ENCODE data around the gene COQ10A. TPM values are rescaled to one million over a fixed set of nuclear protein-coding genes. Genes with fewer than 3 reads are reported as not detected.

The COQ10A gene
- total and polyA plus RNA-seq, 9 of the 15 experiments (the other 6 are each of a cell fraction or from before 2014, with no cell fraction given) = 3.1 to 26.4 (median 12.7) TPM

GRCh38 chr12:56271031-56271430, 4.3 kb downstream of the COQ10A start (continued):
- peak; percentile 14 for TF ChIP-seq E2F8 (IDR thresholded peaks at IDR 0.05; ENCODE audit: low read depth, partially characterized antibody)
- peak; percentile 59 for TF ChIP-seq POLR2AphosphoS5 (IDR thresholded peaks at IDR 0.05; ENCODE audit: control insufficient read depth, insufficient read depth, low read depth, low read length)
- 0 out of 2 replicates have a peak, but pooled peaks have one; percentile 63 for TF ChIP-seq MYNN (IDR thresholded peaks at IDR 0.05)
- no peak for TF ChIP-seq MYNN (CRISPR knock-in tag; IDR thresholded peaks at IDR 0.05)
- peak; percentile 58; the same call in 1 of the 2 replicates for TF ChIP-seq MEF2A (IDR thresholded peaks at IDR 0.05; ENCODE audit: control insufficient read depth, low read depth, low read length)
- no peak for TF ChIP-seq ZNF445 (CRISPR knock-in tag; IDR thresholded peaks at IDR 0.05; ENCODE audit: low read depth)
- no peak for TF ChIP-seq ELK1 (CRISPR knock-in tag; IDR thresholded peaks at IDR 0.05)
- no peak for TF ChIP-seq RFX5 (IDR thresholded peaks at IDR 0.05; ENCODE audit: low read depth, low read length)
- no peak for TF ChIP-seq CBFA2T2 (conservative IDR thresholded peaks at IDR 0.05)
- TF ChIP-seq WHSC1 (IDR thresholded peaks at IDR 0.05; ENCODE audit: low read length) = no peak
- TF ChIP-seq TCFL5 (CRISPR knock-in tag; conservative IDR thresholded peaks at IDR 0.05) = no peak
- TF ChIP-seq KLF10 (CRISPR knock-in tag; IDR thresholded peaks at IDR 0.05) = no peak
- no peak for TF ChIP-seq ILK (tag; IDR thresholded peaks at IDR 0.05; ENCODE audit: borderline replicate concordance, low read depth)
- TF ChIP-seq SIN3A (IDR thresholded peaks at IDR 0.05; ENCODE audit: borderline replicate concordance in 2 of 2, control insufficient read depth in 1 of 2, low read depth in 2 of 2, low read length in 2 of 2) = peak in 1 of 2 experiments; percentile 43; a peak in 1 of 4 replicates
- 0 out of 2 replicates have a peak, but pooled peaks have one; percentile 18 for TF ChIP-seq ESRRA (IDR thresholded peaks at IDR 0.05; ENCODE audit: borderline replicate concordance, low read depth)
- TF ChIP-seq IFI16 (CRISPR knock-in tag; IDR thresholded peaks at IDR 0.05) = no peak
- TF ChIP-seq PRDM10 (IDR thresholded peaks at IDR 0.05; ENCODE audit: partially characterized antibody) = peak; percentile 17
- no peak for TF ChIP-seq MAFK (IDR thresholded peaks at IDR 0.05; ENCODE audit: low read length)
- no peak for TF ChIP-seq CREM (IDR thresholded peaks at IDR 0.05; ENCODE audit: low read depth)

All from K562 (cell line).